Left forelimb (tissue), 1 donor: ENCODE data around the gene OR6Q1.
"Not testable (repeated sequence)": the region's sequence is repeated elsewhere in the genome, so short reads cannot be mapped to it uniquely, and the experiment has no call there.

Source experiments
- DNase-seq: peaks from one replicate; pipeline ENCODE4 v3.0.0-alpha.2; 2018; ENCODE audit warnings: low spot score

Gene OR6Q1, protein sequence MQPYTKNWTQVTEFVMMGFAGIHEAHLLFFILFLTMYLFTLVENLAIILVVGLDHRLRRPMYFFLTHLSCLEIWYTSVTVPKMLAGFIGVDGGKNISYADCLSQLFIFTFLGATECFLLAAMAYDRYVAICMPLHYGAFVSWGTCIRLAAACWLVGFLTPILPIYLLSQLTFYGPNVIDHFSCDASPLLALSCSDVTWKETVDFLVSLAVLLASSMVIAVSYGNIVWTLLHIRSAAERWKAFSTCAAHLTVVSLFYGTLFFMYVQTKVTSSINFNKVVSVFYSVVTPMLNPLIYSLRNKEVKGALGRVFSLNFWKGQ

GRCh38 chr11:58030653-58031052, at the start of gene OR6Q1:
TSS of gene OR6Q1 (plus strand) at chr11:58030953. CDS start at chr11:58030953, 0 bp downstream.
- DNase-seq = no peak

DNA sequence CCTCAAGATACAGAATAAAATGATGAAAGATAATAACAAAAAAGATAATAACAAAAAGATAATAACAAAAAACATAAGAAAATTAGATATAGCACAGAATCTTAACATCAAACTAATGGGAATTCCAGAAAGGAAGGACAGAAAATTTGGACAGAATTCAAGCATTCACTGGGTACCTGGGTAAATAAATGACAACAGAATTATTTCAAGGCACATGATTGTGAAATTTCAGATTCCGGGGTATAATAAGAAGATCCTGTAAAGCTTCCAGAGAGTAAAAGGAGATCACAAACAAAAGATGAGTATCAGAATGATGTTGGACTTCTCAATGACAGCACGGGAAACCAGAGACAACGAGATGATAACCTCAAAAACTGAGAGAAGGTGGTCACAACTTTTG, 49.2 kb upstream of the OR6Q1 start:
- DNase-seq = no peak

DNA sequence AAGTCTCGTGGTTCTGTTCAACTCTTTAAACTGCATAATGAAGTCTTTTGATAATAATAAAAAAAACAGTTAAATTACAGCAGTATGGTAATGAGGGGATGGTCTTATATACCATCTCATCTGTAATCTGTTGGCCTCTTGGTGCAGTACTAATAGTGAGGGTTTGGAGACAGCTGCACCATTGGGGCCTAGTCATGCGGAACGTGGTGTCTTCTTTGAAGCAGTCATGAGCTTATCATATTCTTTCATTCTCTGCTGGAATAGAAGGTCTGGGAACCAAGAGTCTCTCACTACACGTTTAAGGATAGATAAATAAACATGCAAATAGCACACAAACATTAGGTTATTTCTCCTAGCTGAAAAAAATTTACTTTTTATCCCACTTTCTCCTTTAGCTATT, 48.0 kb upstream of the OR6Q1 start:
- no peak for DNase-seq

GRCh38 chr11:57983191-57983590, 47.6 kb upstream of the OR6Q1 start:
- no peak for DNase-seq

- not testable (repeated sequence) for DNase-seq
Measured at GRCh38 chr11:57999523-57999922, 31.2 kb upstream of the OR6Q1 start.

- DNase-seq = not testable (repeated sequence)
Measured at GRCh38 chr11:58000021-58000420, 30.7 kb upstream of the OR6Q1 start.

- no peak for DNase-seq
Measured at GRCh38 chr11:58000699-58001098, 30.1 kb upstream of the OR6Q1 start.

GRCh38 chr11:58003036-58003435, 27.7 kb upstream of the OR6Q1 start:
- DNase-seq = no peak

DNA sequence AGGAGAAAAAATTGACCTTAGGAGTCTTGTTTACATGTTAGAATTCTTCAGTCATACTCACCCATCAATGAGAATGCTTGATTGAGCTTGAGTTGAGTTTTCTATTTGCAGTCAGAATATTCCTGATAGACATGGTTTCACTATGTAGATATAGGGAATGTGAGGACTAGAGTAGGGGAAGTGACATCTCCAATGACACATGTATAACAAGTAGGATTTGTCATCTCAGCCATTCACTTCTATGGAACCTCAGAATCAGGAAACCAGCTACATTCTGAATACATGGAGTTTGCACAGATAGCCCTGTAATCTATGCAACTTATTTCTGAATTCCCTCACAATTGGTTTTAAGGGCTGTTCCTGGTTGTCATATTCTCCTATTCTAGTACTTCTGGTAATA, 27.2 kb upstream of the OR6Q1 start:
- DNase-seq = no peak

DNA sequence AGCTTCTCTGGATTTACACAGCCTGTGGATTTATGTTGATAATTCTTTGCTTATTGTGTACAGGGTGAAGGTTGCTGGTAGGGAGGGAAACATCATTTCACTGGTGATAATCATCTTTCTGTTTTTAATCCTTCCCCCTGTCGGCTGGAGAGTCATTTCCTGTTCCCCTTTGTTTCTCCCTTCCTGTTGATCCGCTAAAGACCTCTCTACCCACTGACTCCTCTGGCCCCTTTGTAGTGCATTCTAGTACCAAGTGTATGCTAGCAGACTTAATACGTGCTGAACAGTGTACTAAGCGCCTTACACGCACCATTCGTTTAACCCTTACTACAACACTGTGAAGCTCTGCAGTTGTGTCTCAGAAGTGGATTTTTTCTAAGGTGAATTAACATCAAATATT, 26.1 kb upstream of the OR6Q1 start:
- no peak for DNase-seq

DNA sequence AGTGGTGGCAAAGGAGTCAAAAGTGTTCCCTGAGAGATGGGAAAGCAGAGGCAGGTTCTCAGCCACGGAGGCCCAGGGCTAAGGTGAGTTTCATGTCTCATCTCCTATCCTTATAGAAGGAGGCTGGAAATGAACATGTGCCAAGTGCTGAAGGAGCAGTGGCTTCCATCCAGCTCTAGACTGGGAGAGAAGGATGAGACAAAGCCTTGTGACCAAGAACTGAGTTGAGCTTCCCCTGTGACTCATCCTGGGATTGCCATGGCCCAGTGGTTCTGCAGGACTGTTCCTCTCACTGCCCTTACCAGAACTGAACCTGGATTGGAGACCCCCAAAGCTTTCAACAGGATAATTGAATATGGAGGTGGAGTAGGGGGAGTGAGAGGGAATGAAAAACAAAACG, 23.8 kb upstream of the OR6Q1 start:
- DNase-seq = no peak

- DNase-seq = no peak
Measured at GRCh38 chr11:58011771-58012170, 19.0 kb upstream of the OR6Q1 start.

DNA sequence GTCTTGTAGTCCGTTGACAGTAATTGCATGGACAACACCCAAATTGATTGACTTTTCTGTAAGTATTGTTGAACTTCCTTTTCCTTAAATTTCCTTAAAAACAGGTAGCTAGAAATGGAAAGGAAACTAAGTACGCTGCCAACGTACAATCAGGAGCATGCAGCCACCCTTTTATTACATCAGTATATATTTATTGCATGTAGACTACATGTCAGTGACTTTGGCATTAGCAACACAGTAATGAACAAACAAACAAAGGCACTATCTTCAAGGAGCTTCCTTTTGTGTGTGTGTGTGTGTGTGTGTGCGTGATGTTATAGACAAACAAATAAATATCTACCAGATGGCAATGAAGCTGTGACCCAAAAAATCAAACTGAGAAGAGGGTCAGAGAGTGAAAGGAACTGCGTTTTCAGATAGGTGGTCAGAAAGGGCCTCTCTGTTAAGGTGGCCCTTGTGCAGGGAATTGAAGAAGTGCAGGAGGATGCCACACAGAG, 7.3 kb upstream of the OR6Q1 start, which contains the start of gene OR9Q1:
TSS of gene OR9Q1 (plus strand) at position 447 of the 497 bp plus-strand sequence. CDS start 155,564 bp downstream, outside the sequence.
- DNase-seq = no peak

- DNase-seq = no peak
Measured at GRCh38 chr11:58024601-58025091, 6.1 kb upstream of the OR6Q1 start.

DNA sequence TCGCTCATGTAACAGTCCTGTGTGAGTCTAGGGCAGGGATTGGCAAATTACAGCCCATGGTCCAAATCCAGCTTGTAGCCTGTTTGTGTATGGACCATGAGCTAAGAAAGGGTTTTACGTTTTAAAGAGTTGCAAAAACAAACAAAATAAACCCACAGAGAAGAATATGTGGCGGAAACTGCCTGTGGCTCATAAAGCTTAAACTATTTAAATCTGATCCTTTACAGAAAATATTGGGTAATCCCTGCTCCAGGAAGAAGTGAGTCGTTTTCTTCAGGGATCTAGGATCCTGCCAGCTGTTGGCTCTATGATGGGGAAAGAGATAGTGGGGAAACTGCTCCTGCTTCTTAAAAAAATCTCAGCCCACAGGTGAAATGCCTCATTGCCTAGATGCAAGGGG, 3.4 kb upstream of the OR6Q1 start:
- DNase-seq = no peak

GRCh38 chr11:58028687-58029411, 1.9 kb upstream of the OR6Q1 start:
- DNase-seq = no peak

GRCh38 chr11:58034471-58034870, 3.7 kb downstream of the OR6Q1 start:
- no peak for DNase-seq

GRCh38 chr11:58039589-58039988, 8.8 kb downstream of the OR6Q1 start:
- no peak for DNase-seq

- no peak for DNase-seq
Measured at GRCh38 chr11:58043379-58043778, 12.6 kb downstream of the OR6Q1 start.

DNA sequence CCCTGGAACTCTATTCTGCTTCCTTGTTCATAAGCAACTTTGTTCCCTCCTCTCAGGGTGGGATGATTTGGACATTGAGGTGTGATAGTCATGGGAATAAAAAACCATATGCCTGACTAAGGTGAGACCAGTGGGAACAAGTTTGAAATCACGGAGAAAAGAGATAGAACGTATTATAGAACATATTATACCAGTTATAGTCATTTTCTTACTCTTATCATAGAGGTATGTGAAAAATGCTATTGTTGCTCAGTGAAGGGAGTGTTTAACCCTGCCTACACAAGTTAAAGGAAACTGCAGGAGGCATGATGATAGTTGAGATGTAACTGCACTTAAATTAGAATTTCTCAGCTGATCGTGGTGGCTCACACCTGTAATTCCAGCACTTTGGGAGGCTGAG, 15.5 kb downstream of the OR6Q1 start:
- no peak for DNase-seq

GRCh38 chr11:58047818-58048217, 17.1 kb downstream of the OR6Q1 start:
- no peak for DNase-seq

- no peak for DNase-seq
Measured at GRCh38 chr11:58055806-58056401, 25.2 kb downstream of the OR6Q1 start.

- DNase-seq = no peak
Measured at GRCh38 chr11:58057481-58057880, 26.7 kb downstream of the OR6Q1 start.
